WI38 (cell line): Measurements from ENCODE around the gene C6orf89.

Experiments
- H3K4me3 ChIP-seq: 2 replicates; pipeline ENCODE4 v1.5.1; 2011; ENCODE audit warnings: low read depth, mild to moderate bottlenecking, control low read depth, low read length
- CTCF ChIP-seq: IDR thresholded peaks from 2 replicates; pipeline ENCODE4 v1.5.1; 2012; ENCODE audit warnings: low read depth, mild to moderate bottlenecking, control low read depth, low read length

Gene C6orf89

DNA sequence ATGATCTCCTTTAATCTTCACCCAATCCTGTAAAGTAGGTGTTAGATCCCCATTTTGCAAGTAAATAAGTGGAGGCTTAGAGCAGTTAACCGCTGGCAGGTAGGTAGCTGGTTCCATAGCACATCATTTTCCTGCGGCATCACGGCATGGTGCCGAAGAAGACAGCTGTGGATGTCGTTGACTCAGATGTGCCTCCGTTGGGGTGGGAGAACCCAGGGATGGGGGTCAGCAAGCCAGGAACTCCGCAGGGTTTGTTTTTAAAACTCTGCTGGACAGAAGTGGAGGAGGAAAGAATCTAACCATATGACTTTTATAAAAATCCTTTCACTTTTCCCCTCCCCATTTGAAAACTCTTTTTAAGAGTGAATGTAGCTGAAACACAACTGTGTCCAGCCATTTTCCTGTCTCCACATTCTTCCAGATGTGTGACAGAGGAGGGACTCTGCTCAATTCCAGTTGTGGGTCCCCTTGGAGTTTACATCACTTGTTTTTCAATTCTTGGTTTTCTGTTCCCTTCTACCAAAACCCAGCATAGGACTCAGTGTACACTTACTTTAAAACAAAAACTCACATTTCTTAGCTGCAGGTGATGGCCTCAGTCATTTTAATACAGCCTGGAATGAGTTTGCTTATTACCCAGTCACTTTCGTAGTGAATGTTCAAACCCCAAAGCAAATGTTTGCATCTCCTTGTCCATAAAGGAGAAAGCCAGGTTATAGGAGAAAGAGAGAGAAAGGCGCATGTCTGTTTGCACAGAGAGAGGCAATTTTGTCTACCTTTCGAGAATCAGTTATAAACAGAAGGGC, 41.2 kb downstream of the C6orf89 start:
- no peak for TF ChIP-seq CTCF

DNA sequence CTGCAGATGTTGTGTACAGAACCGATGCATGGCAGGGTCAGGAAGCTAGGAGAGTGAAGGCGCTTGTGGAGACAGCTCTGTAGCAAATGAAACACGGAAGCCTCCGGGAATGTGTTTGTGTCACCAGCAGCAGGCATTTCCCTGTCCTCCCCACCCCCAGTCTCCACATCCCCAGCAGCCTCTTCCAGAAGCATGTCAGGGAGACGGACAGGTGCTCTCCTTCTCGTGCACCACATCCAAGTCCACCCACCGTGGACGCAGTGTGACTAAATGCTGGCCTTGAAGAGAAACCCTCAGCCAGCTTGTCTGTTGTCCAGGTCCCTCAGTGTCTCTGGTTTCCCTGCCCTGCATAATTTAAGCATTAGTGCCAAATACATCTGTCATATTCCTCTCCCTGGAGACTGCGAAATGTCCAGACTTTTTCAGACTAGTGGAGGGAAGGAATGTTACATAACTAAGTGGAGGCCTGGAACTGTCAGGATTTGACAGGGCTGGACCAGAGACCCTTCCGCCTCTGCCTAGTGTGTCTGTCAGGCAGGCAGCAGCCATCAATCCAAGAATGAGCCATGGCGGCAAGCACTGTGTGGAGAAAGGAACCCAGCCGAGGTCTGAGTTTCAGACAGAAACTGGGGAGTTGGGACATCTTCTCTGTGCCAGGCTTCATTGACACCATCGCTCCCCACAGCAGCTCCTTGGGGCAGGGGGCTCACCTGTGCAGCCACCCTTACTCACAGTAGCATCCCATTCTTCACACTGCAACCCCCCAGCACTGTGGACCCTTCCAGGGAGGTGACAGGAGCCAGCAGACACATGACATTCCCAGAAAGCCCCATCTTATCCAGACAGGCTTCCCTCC, 42.2 kb downstream of the C6orf89 start:
- no peak overlapping the region for H3K4me3 ChIP-seq

More for the DNA sequence above, 41.2 kb downstream of the C6orf89 start:
- H3K4me3 ChIP-seq: no peak overlapping the region

GRCh38 chr6:36928547-36928918, 42.8 kb downstream of the C6orf89 start:
- TF ChIP-seq CTCF: no peak
- no peak overlapping the region for H3K4me3 ChIP-seq

More for the DNA sequence above, 42.2 kb downstream of the C6orf89 start:
- no peak for TF ChIP-seq CTCF

GRCh38 chr6:36929152-36929551, 43.4 kb downstream of the C6orf89 start:
- no peak for TF ChIP-seq CTCF
- no peak overlapping the region for H3K4me3 ChIP-seq

DNA sequence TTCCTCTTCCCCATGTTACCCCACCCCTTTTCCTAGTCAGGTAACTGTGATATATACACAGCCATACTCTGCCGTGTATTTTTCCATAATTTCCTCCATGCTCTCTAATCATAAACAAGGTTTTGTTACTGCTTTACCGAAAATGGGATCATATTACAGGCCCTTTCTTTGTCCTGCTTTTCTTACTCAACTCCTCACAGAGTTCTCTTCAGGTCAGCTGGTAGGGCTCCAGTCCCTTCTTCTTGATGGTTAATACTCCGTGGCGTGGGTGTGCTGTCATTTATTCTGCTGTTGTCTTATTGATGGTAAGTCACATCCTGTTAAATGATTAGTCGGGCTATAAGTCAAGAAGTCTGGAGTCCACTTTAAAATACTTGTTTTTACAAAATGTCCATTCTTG, 43.9 kb downstream of the C6orf89 start:
- no peak overlapping the region for H3K4me3 ChIP-seq
- TF ChIP-seq CTCF: no peak

GRCh38 chr6:36930483-36930882, 44.7 kb downstream of the C6orf89 start:
- H3K4me3 ChIP-seq: no peak overlapping the region

More at GRCh38 chr6:36930483-36930882, 44.7 kb downstream of the C6orf89 start:
- TF ChIP-seq CTCF: no peak
